ENCODE results near the gene LGALS7. TPM values are rescaled to one million over a fixed set of nuclear protein-coding genes. Genes with fewer than 3 reads are reported as not detected.
A peak's percentile ranks its signal among the peaks of the same experiment; 100 is the strongest.

LGALS7 gene
- total and polyA plus RNA-seq, 4 donors: 2.4 to 5.0 (median 4.9) TPM; not detected in 1

- no peaks in the 10 kb centered on the region for H3K9me3 ChIP-seq (ENCODE audit: control insufficient read depth in 4 of 4, insufficient read depth in 3 of 4, low read length in 3 of 4)
- no peak overlapping the region for H3K9ac ChIP-seq (ENCODE audit: insufficient read depth in 1 of 2, low read length in 2 of 2)
- no peak for TF ChIP-seq CTCF (IDR thresholded peaks at IDR 0.05; ENCODE audit: control extremely low read depth, extremely low read depth)
- WGBS, 2 donors: 90 to 93% methylated on average over 7 of the region's 7 CpGs
- H3K4me3 ChIP-seq: no peak overlapping the region
- DNase-seq (no peak), ATAC-seq (ENCODE audit: insufficient read depth, low FRiP score) (no peak)
- peak overlapping the region in 1 of 2 donors; percentile 63 for H3K27ac ChIP-seq (ENCODE audit: low read depth in 1 of 2, low read length in 1 of 2)
- H3K36me3 ChIP-seq (ENCODE audit: control insufficient read depth in 4 of 4, insufficient read depth in 4 of 4, low read length in 4 of 4): peaks cover 5 to 49% (median 21%) of the 10 kb centered on the region in 4 donors
- H3K4me1 ChIP-seq (ENCODE audit: control insufficient read depth in 5 of 5, insufficient read depth in 5 of 5, low read length in 5 of 5): peaks cover 0 to 17% (median 0%) of the 10 kb centered on the region in 5 donors
- H3K27me3 ChIP-seq (ENCODE audit: control insufficient read depth in 3 of 3, insufficient read depth in 3 of 3, low read length in 2 of 3): no peaks in the 10 kb centered on the region
Observed at GRCh38 chr19:38730470-38730730, 42.9 kb downstream of the LGALS7 start.

GRCh38 chr19:38729653-38730469 is 43.5 kb downstream of the LGALS7 start:
- DNase-seq: peak; percentile 49 to 75 (median 58)
- Histone ChIP-seq H3K4me3 (no peak overlapping the region), H3K36me3 (ENCODE audit: control insufficient read depth in 4 of 4, insufficient read depth in 4 of 4, low read length in 4 of 4) (peaks cover 8 to 55% (median 25%) of the 10 kb centered on the region in 4 donors), H3K9ac (ENCODE audit: insufficient read depth in 1 of 2, low read length in 2 of 2) (no peak overlapping the region), H3K27me3 (ENCODE audit: control insufficient read depth in 3 of 3, insufficient read depth in 3 of 3, low read length in 2 of 3) (no peaks in the 10 kb centered on the region), H3K9me3 (ENCODE audit: control insufficient read depth in 4 of 4, insufficient read depth in 3 of 4, low read length in 3 of 4) (no peaks in the 10 kb centered on the region), H3K4me1 (ENCODE audit: control insufficient read depth in 5 of 5, insufficient read depth in 5 of 5, low read length in 5 of 5) (peaks cover 0 to 15% (median 0%) of the 10 kb centered on the region in 5 donors), H3K27ac (ENCODE audit: low read depth in 1 of 2, low read length in 1 of 2) (peak overlapping the region in 1 of 2 donors; percentile 17)
- peak; percentile 55 for TF ChIP-seq CTCF (IDR thresholded peaks at IDR 0.05; ENCODE audit: control extremely low read depth, extremely low read depth)
- no peak for ATAC-seq (ENCODE audit: insufficient read depth, low FRiP score)
- WGBS, 2 donors: 76 to 79% methylated on average over 17 of the region's 17 CpGs

GRCh38 chr19:38728752-38729541 is 44.4 kb downstream of the LGALS7 start:
- Histone ChIP-seq H3K4me1 (ENCODE audit: control insufficient read depth in 5 of 5, insufficient read depth in 5 of 5, low read length in 5 of 5) (peaks cover 0 to 15% (median 0%) of the 10 kb centered on the region in 5 donors), H3K4me3 (no peak overlapping the region), H3K36me3 (ENCODE audit: control insufficient read depth in 4 of 4, insufficient read depth in 4 of 4, low read length in 4 of 4) (peaks cover 9 to 63% (median 27%) of the 10 kb centered on the region in 4 donors), H3K9ac (ENCODE audit: insufficient read depth in 1 of 2, low read length in 2 of 2) (no peak overlapping the region), H3K27me3 (ENCODE audit: control insufficient read depth in 3 of 3, insufficient read depth in 3 of 3, low read length in 2 of 3) (no peaks in the 10 kb centered on the region), H3K9me3 (ENCODE audit: control insufficient read depth in 4 of 4, insufficient read depth in 3 of 4, low read length in 3 of 4) (no peaks in the 10 kb centered on the region), H3K27ac (ENCODE audit: low read depth in 1 of 2, low read length in 1 of 2) (peak overlapping the region in 1 of 2 donors; percentile 26)
- no peak for ATAC-seq (ENCODE audit: insufficient read depth, low FRiP score)
- DNase-seq: peak in 1 of 3 donors; percentile 11
- TF ChIP-seq CTCF (IDR thresholded peaks at IDR 0.05; ENCODE audit: control extremely low read depth, extremely low read depth): no peak
- 89% methylated on average over 37 of the region's 37 CpGs for WGBS, 2 donors
